ENCODE results near the gene C2orf72.

GRCh38 chr2:231016566-231017230, 20.6 kb upstream of the C2orf72 start:
- no peak for TF ChIP-seq POLR2A (IDR thresholded peaks at IDR 0.05; ENCODE audit: low read depth, low read length)
- TF ChIP-seq CTCF (IDR thresholded peaks at IDR 0.05 in 2 of 3, conservative IDR thresholded peaks at IDR 0.05 in 1 of 3; ENCODE audit: control insufficient read depth in 2 of 3, extremely low read depth in 1 of 3, insufficient read depth in 1 of 3, low read depth in 3 of 3, low read length in 3 of 3): no peak
- TF ChIP-seq, protein P1, sequence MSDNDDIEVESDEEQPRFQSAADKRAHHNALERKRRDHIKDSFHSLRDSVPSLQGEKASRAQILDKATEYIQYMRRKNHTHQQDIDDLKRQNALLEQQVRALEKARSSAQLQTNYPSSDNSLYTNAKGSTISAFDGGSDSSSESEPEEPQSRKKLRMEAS (IDR thresholded peaks at IDR 0.05; ENCODE audit: low read depth, low read length): no peak
- TF ChIP-seq EGR1 (IDR thresholded peaks at IDR 0.05; ENCODE audit: borderline replicate concordance in 1 of 2, low read depth in 2 of 2, low read length in 2 of 2): no peak
- no peak for TF ChIP-seq PAX8 (IDR thresholded peaks at IDR 0.05)
- no peak for TF ChIP-seq PRDM15 (CRISPR knock-in tag; IDR thresholded peaks at IDR 0.05)
- TF ChIP-seq SRF (IDR thresholded peaks at IDR 0.05; ENCODE audit: low read depth in 2 of 2, low read length in 2 of 2): no peak
- TF ChIP-seq YY1 (IDR thresholded peaks at IDR 0.05; ENCODE audit: low read depth, low read length): no peak
- TF ChIP-seq NR2C1 (IDR thresholded peaks at IDR 0.05): no peak
- TF ChIP-seq POLR2AphosphoS5 (IDR thresholded peaks at IDR 0.05; ENCODE audit: low read length): no peak
- TF ChIP-seq ATF7 (IDR thresholded peaks at IDR 0.05; ENCODE audit: low read depth): no peak

All from GM12878 (cell line).